Mesothelial cell of epicardium (in vitro differentiated cells): ENCODE results near the gene RYK. TPM values are rescaled to one million over a fixed set of nuclear protein-coding genes. Genes with fewer than 3 reads are reported as not detected.

Experiments used
- DNase-seq, 2 experiments: peaks; one replicate each; pipeline ENCODE4 v3.0.0; 2021; ENCODE audit warnings: low spot score in 2 of 2; ENCODE audit not compliant: unreplicated experiment in 2 of 2
- H3K27ac Mint-ChIP-seq: 2 replicates; pipeline ENCODE4 v1.8.0; 2021; ENCODE audit warnings: mixed read lengths
- H3K27me3 Mint-ChIP-seq: 2 replicates; pipeline ENCODE4 v1.8.0; 2021; ENCODE audit warnings: low read depth, mixed read lengths
- H3K36me3 Mint-ChIP-seq: 2 replicates; pipeline ENCODE4 v1.8.0; 2021; ENCODE audit warnings: mixed read lengths
- H3K4me1 Mint-ChIP-seq: 2 replicates; pipeline ENCODE4 v1.8.0; 2021; ENCODE audit warnings: mixed read lengths
- H3K4me3 Mint-ChIP-seq: 2 replicates; pipeline ENCODE4 v1.8.0; 2021; ENCODE audit warnings: mild to moderate bottlenecking, moderate library complexity, mixed read lengths
- H3K9me3 Mint-ChIP-seq: 2 replicates; pipeline ENCODE4 v1.8.0; 2021; ENCODE audit warnings: mixed read lengths
- CTCF ChIP-seq: fragments of 200-600 bp; sonication (generic); IDR thresholded peaks from one replicate; pipeline ENCODE4 v1.5.0; 2021; ENCODE audit warnings: antibody characterized with exemption; ENCODE audit not compliant: unreplicated experiment
- total RNA-seq: library from RNA; stranded (reverse); gene quantifications from 3 replicates; pipeline ENCODE4 v1.2.1, GENCODE V29; 2021

The RYK gene
- total RNA-seq, 1 donor from 2014 or later: 103 TPM

- DNase-seq: no peak
- H3K4me1 Mint-ChIP-seq: no peaks in the 10 kb centered on the region
- H3K27ac Mint-ChIP-seq: no peak overlapping the region
- H3K36me3 Mint-ChIP-seq: peaks cover 14% of the 10 kb centered on the region
- no peak overlapping the region for H3K4me3 Mint-ChIP-seq
- no peaks in the 10 kb centered on the region for H3K27me3 Mint-ChIP-seq
- TF ChIP-seq CTCF: no peak
- peaks cover 22% of the 10 kb centered on the region for H3K9me3 Mint-ChIP-seq
Observed at GRCh38 chr3:134111616-134112015, 139.0 kb downstream of the RYK start.

DNA sequence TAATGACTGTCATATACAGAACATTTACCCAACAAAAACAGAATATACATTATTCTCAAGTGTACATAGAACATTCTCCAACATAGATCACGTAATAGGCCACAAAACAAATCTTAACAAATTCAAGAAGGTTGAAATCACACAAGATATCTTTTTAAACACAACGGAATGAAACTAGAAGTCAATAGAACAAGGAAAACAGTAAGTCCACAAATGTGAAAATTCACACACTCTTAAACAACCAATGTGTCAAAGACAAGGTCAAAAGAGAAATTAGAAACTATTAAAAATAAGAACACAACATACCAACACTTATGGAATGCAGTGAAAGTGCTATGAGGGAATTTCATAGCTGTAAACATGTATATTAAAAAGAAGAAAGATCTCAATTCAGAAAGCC lies 139.7 kb downstream of the RYK start:
- no peak for DNase-seq
- no peak overlapping the region for H3K27ac Mint-ChIP-seq
- no peak overlapping the region for H3K4me3 Mint-ChIP-seq
- no peaks in the 10 kb centered on the region for H3K4me1 Mint-ChIP-seq
- H3K27me3 Mint-ChIP-seq: no peaks in the 10 kb centered on the region
- TF ChIP-seq CTCF: no peak
- peaks cover 22% of the 10 kb centered on the region for H3K9me3 Mint-ChIP-seq
- H3K36me3 Mint-ChIP-seq: peaks cover 14% of the 10 kb centered on the region

Other genes starting within 250 kb of the RYK start
- 20.5 to 25.5 TPM (median 24.1 TPM) in 3 replicates for gene SLCO2A1, start 220.9 kb downstream of the RYK start, total RNA-seq
- gene AMOTL2, start 123.6 kb upstream of the RYK start, total RNA-seq: 281 to 297 TPM (median 296 TPM) in 3 replicates
- gene ANAPC13, start 235.1 kb upstream of the RYK start, total RNA-seq: 63.0 to 64.7 TPM (median 63.1 TPM) in 3 replicates
- 20.8 to 23.5 TPM (median 22.5 TPM) in 3 replicates for gene CEP63, start 235.2 kb upstream of the RYK start, total RNA-seq